Esophagus muscularis mucosa (tissue), 4 donors: ENCODE measurements around the gene MGLL. TPM values are rescaled to one million over a fixed set of nuclear protein-coding genes. Genes with fewer than 3 reads are reported as not detected.

ENCODE experiments used
- DNase-seq: peaks from one replicate; pipeline ENCODE4 v3.0.0-alpha.2; 2017; ENCODE audit errors: extremely low spot score
- H3K27ac ChIP-seq, 4 donors: fragments of 200-600 bp; sonication (generic); replicated peaks in 1 of 4; 1 replicate in 3 of 4; 2 replicates in 1 of 4; pipeline ENCODE4 v1.5.1; 2016 to 2019; ENCODE audit warnings: mild to moderate bottlenecking in 1 of 4
- H3K27me3 ChIP-seq, 4 donors: fragments of 200-600 bp; sonication (generic); one replicate each; pipeline versions ENCODE4 v1.5.1 to v1.6.0; 2016 to 2019
- H3K36me3 ChIP-seq, 4 donors: fragments of 200-600 bp; sonication (generic); one replicate each; pipeline ENCODE4 v1.5.1; 2016 to 2019
- H3K4me1 ChIP-seq, 4 donors: fragments of 200-600 bp; sonication (generic); one replicate each; pipeline ENCODE4 v1.5.1; 2016 to 2019
- H3K4me3 ChIP-seq, 4 donors: fragments of 200-600 bp; sonication (generic); 1 replicate in 2 of 4; 2 replicates in 2 of 4; pipeline ENCODE4 v1.5.1; 2016 to 2019; ENCODE audit warnings: mild to moderate bottlenecking in 4 of 4, moderate library complexity in 1 of 4
- H3K9me3 ChIP-seq, 4 donors: fragments of 200-600 bp; sonication (generic); 1 replicate in 3 of 4; 2 replicates in 1 of 4; pipeline ENCODE4 v1.5.1; 2016 to 2019
- CTCF ChIP-seq, 3 experiments: fragments of 200-600 bp in 2 of 3; fragments of 450-650 bp in 1 of 3; sonication (generic) in 2 of 3; IDR thresholded peaks; one replicate each; pipeline ENCODE4 v1.5.1; 2017 to 2019; ENCODE audit warnings: antibody characterized with exemption in 3 of 3, mild to moderate bottlenecking in 2 of 3, moderate library complexity in 1 of 3
- EP300 ChIP-seq: sonication (generic); formaldehyde crosslinking; IDR thresholded peaks from one replicate; pipeline ENCODE4 v1.6.1; 2017; ENCODE audit warnings: antibody characterized with exemption
- POLR2A ChIP-seq: fragments of 450-650 bp; IDR thresholded peaks from one replicate; pipeline ENCODE4 v1.6.1; 2017; ENCODE audit warnings: antibody characterized with exemption, moderate library complexity, mild to moderate bottlenecking, low read depth
- POLR2AphosphoS5 ChIP-seq, 2 donors: sonication (generic); formaldehyde crosslinking; IDR thresholded peaks; one replicate each; pipeline ENCODE4 v1.6.1; 2017; ENCODE audit warnings: antibody characterized with exemption in 2 of 2
- WGBS: methylation state at CpG from one replicate; pipeline ENCODE4 v1.1.5; 2018; 5-methylcytosine and 5-hydroxymethylcytosine counted together
- intact Hi-C: fragments of 100-400 bp; cut with DNase I; formaldehyde crosslinking; loops from one replicate; pipeline ENCODE4 v1.15.1; 2023
- total RNA-seq, 4 donors: library from RNA; depleted of rRNA; stranded (reverse); fragments of >200 nt; gene quantifications; one replicate each; pipeline versions ENCODE4 v1.1.0 to v1.2.1, GENCODE V29; 2016

MGLL gene
- total RNA-seq, 4 donors from 2014 or later = 56.5 to 155 (median 80.7) TPM

GRCh38 chr3:127668906-127669305 is 153.4 kb downstream of the MGLL start:
- 96% methylated on average over 7 of the region's 7 CpGs for WGBS
- Histone ChIP-seq H3K27ac (no peak overlapping the region), H3K36me3 (no peaks in the 10 kb centered on the region), H3K4me1 (peaks cover 9 to 19% (median 17%) of the 10 kb centered on the region in 4 donors), H3K9me3 (no peaks in the 10 kb centered on the region), H3K27me3 (no peaks in the 10 kb centered on the region), H3K4me3 (no peak overlapping the region)
- no peak for TF ChIP-seq CTCF (IDR thresholded peaks at IDR 0.05)
- no peak for TF ChIP-seq POLR2AphosphoS5 (IDR thresholded peaks at IDR 0.05)
- no peak for TF ChIP-seq EP300
- no peak for TF ChIP-seq POLR2A
- intact Hi-C loops = no loop called here
- DNase-seq = no peak

GRCh38 chr3:127667119-127667681 is 155.1 kb downstream of the MGLL start:
- no peaks in the 10 kb centered on the region for H3K36me3 ChIP-seq
- no peak overlapping the region for H3K27ac ChIP-seq
- no peak for TF ChIP-seq POLR2AphosphoS5 (IDR thresholded peaks at IDR 0.05)
- H3K27me3 ChIP-seq = no peaks in the 10 kb centered on the region
- H3K4me1 ChIP-seq = peaks cover 6 to 12% (median 10%) of the 10 kb centered on the region in 4 donors
- H3K4me3 ChIP-seq = no peak overlapping the region
- no peak for DNase-seq
- WGBS = 91% methylated on average over 5 of the region's 6 CpGs
- no peaks in the 10 kb centered on the region for H3K9me3 ChIP-seq
- intact Hi-C loops = no loop called here

- H3K9me3 ChIP-seq = no peaks in the 10 kb centered on the region
- H3K27ac ChIP-seq = no peak overlapping the region
- intact Hi-C loops = no loop called here
- H3K4me3 ChIP-seq = no peak overlapping the region
- DNase-seq = no peak
- peaks cover 1 to 7% (median 5%) of the 10 kb centered on the region in 4 donors for H3K4me1 ChIP-seq
- H3K27me3 ChIP-seq = no peaks in the 10 kb centered on the region
- 86% methylated on average over 2 of the region's 2 CpGs for WGBS
- no peaks in the 10 kb centered on the region for H3K36me3 ChIP-seq
- TF ChIP-seq CTCF (IDR thresholded peaks at IDR 0.05) (no peak), POLR2A (no peak)
These were observed 155.6 kb downstream of the MGLL start for GRCh38 chr3:127666676-127667075.

- no peak overlapping the region for H3K4me3 ChIP-seq
- no peaks in the 10 kb centered on the region for H3K9me3 ChIP-seq
- no peak overlapping the region for H3K27ac ChIP-seq
- no peak for DNase-seq
- no peak for TF ChIP-seq POLR2A
- no peak for TF ChIP-seq POLR2AphosphoS5 (IDR thresholded peaks at IDR 0.05)
- no peak for TF ChIP-seq EP300
- no peak for TF ChIP-seq CTCF (IDR thresholded peaks at IDR 0.05)
- 95% methylated on average over 3 of the region's 3 CpGs for WGBS
- H3K4me1 ChIP-seq = no peaks in the 10 kb centered on the region
- intact Hi-C loops = no loop called here
- H3K36me3 ChIP-seq = no peaks in the 10 kb centered on the region
- no peaks in the 10 kb centered on the region for H3K27me3 ChIP-seq
These were observed 156.7 kb downstream of the MGLL start for GRCh38 chr3:127665586-127665985.

- no peaks in the 10 kb centered on the region for H3K27me3 ChIP-seq
- H3K27ac ChIP-seq = no peak overlapping the region
- H3K36me3 ChIP-seq = no peaks in the 10 kb centered on the region
- no peak for TF ChIP-seq CTCF (IDR thresholded peaks at IDR 0.05)
- no peak for TF ChIP-seq POLR2A
- TF ChIP-seq POLR2AphosphoS5 (IDR thresholded peaks at IDR 0.05) = no peak
- TF ChIP-seq EP300 = no peak
- H3K9me3 ChIP-seq = no peaks in the 10 kb centered on the region
- no peak overlapping the region for H3K4me3 ChIP-seq
- no peak for DNase-seq
- H3K4me1 ChIP-seq = no peaks in the 10 kb centered on the region
- 62% methylated on average over 2 of the region's 2 CpGs for WGBS
- intact Hi-C loops = no loop called here
These were observed 157.2 kb downstream of the MGLL start for GRCh38 chr3:127665165-127665564.
